ENCODE data around the gene HECW1.

Gene HECW1

GRCh38 chr7:43148161-43148731 is 35.8 kb downstream of the HECW1 start:
- Histone ChIP-seq H3K4me1 (ENCODE audit: control insufficient read depth, insufficient read depth, low read length) (no peaks in the 10 kb centered on the region), H3K9me3 (ENCODE audit: control insufficient read depth, insufficient read depth, low read depth, low read length) (no peaks in the 10 kb centered on the region), H3K4me3 (ENCODE audit: low read depth, low read length) (no peak overlapping the region), H3K36me3 (ENCODE audit: control insufficient read depth in 2 of 2, insufficient read depth in 1 of 2, low read length in 2 of 2) (no peaks in the 10 kb centered on the region), H3K27ac (ENCODE audit: extremely low read depth, low read depth, low read length) (no peak overlapping the region)
- ChIA-PET CTCF (interaction anchor here (1.2 to 2.2 kb wide), 2 partner anchors 40 to 207 kb away, joined by 3 to 6 read pairs; no protein-coding TSS in a partner anchor), POLR2A (no interaction called here)
- TF ChIP-seq ZNF701 (tag by site-specific recombination; IDR thresholded peaks at IDR 0.05) (no peak), ZNF138 (tag by site-specific recombination; IDR thresholded peaks at IDR 0.05; ENCODE audit: borderline replicate concordance) (no peak), ZNF239 (tag by site-specific recombination; IDR thresholded peaks at IDR 0.05) (no peak), ZNF133 (tag by site-specific recombination; IDR thresholded peaks at IDR 0.05) (no peak), ZNF221 (tag by site-specific recombination; IDR thresholded peaks at IDR 0.05; ENCODE audit: borderline replicate concordance) (no peak), TCF7L2 (IDR thresholded peaks at IDR 0.05; ENCODE audit: borderline replicate concordance, low read depth, low read length) (no peak), ZEB2 (tag by site-specific recombination; IDR thresholded peaks at IDR 0.05) (no peak), ZNF488 (tag by site-specific recombination; IDR thresholded peaks at IDR 0.05) (no peak), ZXDB (tag by site-specific recombination; IDR thresholded peaks at IDR 0.05) (no peak)

- ChIA-PET CTCF (no interaction called here), POLR2A (interaction anchor here (0.5 kb wide), 1 partner anchor 8 kb away, joined by 5 read pairs; no protein-coding TSS in a partner anchor)
- Histone ChIP-seq H3K4me3 (ENCODE audit: low read depth, low read length) (no peak overlapping the region), H3K4me1 (ENCODE audit: control insufficient read depth, insufficient read depth, low read length) (no peaks in the 10 kb centered on the region), H3K36me3 (ENCODE audit: control insufficient read depth in 2 of 2, insufficient read depth in 1 of 2, low read length in 2 of 2) (no peaks in the 10 kb centered on the region), H3K9me3 (ENCODE audit: control insufficient read depth, insufficient read depth, low read depth, low read length) (no peaks in the 10 kb centered on the region), H3K27ac (ENCODE audit: extremely low read depth, low read depth, low read length) (no peak overlapping the region)
- TF ChIP-seq ZNF549 (tag by site-specific recombination; IDR thresholded peaks at IDR 0.05) (no peak), REST (tag by site-specific recombination; IDR thresholded peaks at IDR 0.05) (no peak), ZNF580 (tag by site-specific recombination; IDR thresholded peaks at IDR 0.05) (no peak), ZNF488 (tag by site-specific recombination; IDR thresholded peaks at IDR 0.05) (no peak), INSM2 (tag by site-specific recombination; IDR thresholded peaks at IDR 0.05) (no peak)
Measured at GRCh38 chr7:43151076-43151475, 38.6 kb downstream of the HECW1 start.

GRCh38 chr7:43152696-43153095 is 40.2 kb downstream of the HECW1 start:
- ChIA-PET CTCF (interaction anchor here (1.2 kb wide), 1 partner anchor 23 kb away, joined by 3 read pairs; no protein-coding TSS in a partner anchor), POLR2A (no interaction called here)
- H3K27ac ChIP-seq (ENCODE audit: extremely low read depth, low read depth, low read length), result no peak overlapping the region
- no peaks in the 10 kb centered on the region for H3K9me3 ChIP-seq (ENCODE audit: control insufficient read depth, insufficient read depth, low read depth, low read length)
- TF ChIP-seq ZNF621 (tag by site-specific recombination; IDR thresholded peaks at IDR 0.05) (no peak), PATZ1 (tag by site-specific recombination; IDR thresholded peaks at IDR 0.05) (no peak), ZNF580 (tag by site-specific recombination; IDR thresholded peaks at IDR 0.05) (no peak), HOXC10 (CRISPR knock-in tag; IDR thresholded peaks at IDR 0.05) (no peak)
- no peak overlapping the region for H3K4me3 ChIP-seq (ENCODE audit: low read depth, low read length)
- no peaks in the 10 kb centered on the region for H3K4me1 ChIP-seq (ENCODE audit: control insufficient read depth, insufficient read depth, low read length)
- H3K36me3 ChIP-seq (ENCODE audit: control insufficient read depth in 2 of 2, insufficient read depth in 1 of 2, low read length in 2 of 2), result no peaks in the 10 kb centered on the region
